CD4-positive, alpha-beta T cell treated with Interleukin-6 at 100 ng/mL for 8 hours (primary cell): ENCODE data around the gene AFAP1.

Experiments used
- DNase-seq: peaks from one replicate; pipeline ENCODE4 v3.0.0-alpha.2; 2020; ENCODE audit warnings: mixed read lengths, low spot score

AFAP1 gene

GRCh38 chr4:7968262-7968896, 28.7 kb upstream of the AFAP1 start:
- no peak for DNase-seq

- DNase-seq, result no peak
These were observed 28.0 kb upstream of the AFAP1 start for GRCh38 chr4:7967501-7968261.

- no peak for DNase-seq
These were observed 27.4 kb upstream of the AFAP1 start for GRCh38 chr4:7967063-7967440.

GRCh38 chr4:7966281-7967062, 26.8 kb upstream of the AFAP1 start:
- no peak for DNase-seq

GRCh38 chr4:7964890-7965662, 25.4 kb upstream of the AFAP1 start:
- DNase-seq, result peak; percentile 57

- peak; percentile 53 for DNase-seq
These were observed 24.8 kb upstream of the AFAP1 start for GRCh38 chr4:7964459-7964858.

- DNase-seq, result no peak
These were observed 24.0 kb upstream of the AFAP1 start for GRCh38 chr4:7963691-7964090.

GRCh38 chr4:7962609-7963508, 23.2 kb upstream of the AFAP1 start:
- DNase-seq, result no peak

- DNase-seq, result no peak
These were observed 21.4 kb upstream of the AFAP1 start for GRCh38 chr4:7960790-7961655.

- no peak for DNase-seq
These were observed 20.5 kb upstream of the AFAP1 start for GRCh38 chr4:7960017-7960789.

GRCh38 chr4:7959078-7959477, 19.4 kb upstream of the AFAP1 start:
- no peak for DNase-seq

- DNase-seq, result no peak
These were observed 17.4 kb upstream of the AFAP1 start for GRCh38 chr4:7956934-7957656.

- DNase-seq, result no peak
These were observed 16.7 kb upstream of the AFAP1 start for GRCh38 chr4:7956270-7956808.

GRCh38 chr4:7955393-7955792, 15.7 kb upstream of the AFAP1 start:
- no peak for DNase-seq

- DNase-seq, result no peak
These were observed 13.0 kb upstream of the AFAP1 start for GRCh38 chr4:7952615-7953014.

GRCh38 chr4:7950301-7951092, 10.8 kb upstream of the AFAP1 start:
- DNase-seq, result no peak

GRCh38 chr4:7949759-7950158, 10.1 kb upstream of the AFAP1 start:
- DNase-seq, result no peak

GRCh38 chr4:7947927-7948326, 8.3 kb upstream of the AFAP1 start:
- no peak for DNase-seq
